ENCODE results near the gene FLT4. TPM values are rescaled to one million over a fixed set of nuclear protein-coding genes. Genes with fewer than 3 reads are reported as not detected.

Gene FLT4
- total RNA-seq, 2 experiments from 2014 or later, result not detected

GRCh38 chr5:180591311-180591887 is 58.0 kb downstream of the FLT4 start, which contains the start of gene SCGB3A1:
Gene SCGB3A1, minus strand, starts transcription at chr5:180591499. Its CDS starts 37 bp downstream, at chr5:180591462.
- no peak for TF ChIP-seq EZH2phosphoT487 (IDR thresholded peaks at IDR 0.05; ENCODE audit: borderline replicate concordance, low read depth, low read length)
- no peak for TF ChIP-seq CTCF (conservative IDR thresholded peaks at IDR 0.05; ENCODE audit: low read length)
- no peaks in the 10 kb centered on the region for H3K79me2 ChIP-seq (ENCODE audit: insufficient read depth, low read depth, low read length)
- no peak for DNase-seq (ENCODE audit: low spot score)
- H3K4me2 ChIP-seq (ENCODE audit: low read length), result no peak within 1 kb of the TSS
- H4K20me1 ChIP-seq (ENCODE audit: insufficient read depth, low read length), result no peaks in the 10 kb centered on the region
- H3K36me3 ChIP-seq (ENCODE audit: insufficient read depth, low read length), result no peaks in the 10 kb centered on the region
- H3K9me3 ChIP-seq (ENCODE audit: low read length), result no peaks in the 10 kb centered on the region
- H2AFZ ChIP-seq (ENCODE audit: low read length), result no peak within 1 kb of the TSS
- no peaks in the 10 kb centered on the region for H3K9me2 ChIP-seq (ENCODE audit: insufficient read depth, low read length)
- no peaks in the 10 kb centered on the region for H3K4me1 ChIP-seq (ENCODE audit: insufficient read depth, low read length, poor library complexity, severe bottlenecking)
- intact Hi-C loops (cut with micrococcal nuclease; ENCODE audit: unreplicated experiment), result no loop called here
- H3K4me3 ChIP-seq (ENCODE audit: low read depth, low read length, poor library complexity, severe bottlenecking), result no peak within 1 kb of the TSS
- CTCF ChIA-PET (ENCODE audit: unreplicated experiment), result no interaction called here
- no TSS peak for BruUV-seq (replicated peaks)
- H3K27ac ChIP-seq (ENCODE audit: low read depth, low read length, poor library complexity, severe bottlenecking), result no peak within 1 kb of the TSS
- POLR2A ChIA-PET, result no interaction called here

- Histone ChIP-seq H3K9me3 (ENCODE audit: low read length) (no peaks in the 10 kb centered on the region), H3K36me3 (ENCODE audit: insufficient read depth, low read length) (no peaks in the 10 kb centered on the region), H3K79me2 (ENCODE audit: insufficient read depth, low read depth, low read length) (no peaks in the 10 kb centered on the region), H3K4me2 (ENCODE audit: low read length) (no peak overlapping the region), H3K27ac (ENCODE audit: low read depth, low read length, poor library complexity, severe bottlenecking) (no peak overlapping the region), H3K9me2 (ENCODE audit: insufficient read depth, low read length) (no peaks in the 10 kb centered on the region), H3K4me3 (ENCODE audit: low read depth, low read length, poor library complexity, severe bottlenecking) (no peak overlapping the region), H2AFZ (ENCODE audit: low read length) (no peak overlapping the region), H3K4me1 (ENCODE audit: insufficient read depth, low read length, poor library complexity, severe bottlenecking) (no peaks in the 10 kb centered on the region), H4K20me1 (ENCODE audit: insufficient read depth, low read length) (no peaks in the 10 kb centered on the region)
- BruUV-seq (replicated peaks), result no TSS peak
- TF ChIP-seq CTCF (conservative IDR thresholded peaks at IDR 0.05; ENCODE audit: low read length) (no peak), EZH2phosphoT487 (IDR thresholded peaks at IDR 0.05; ENCODE audit: borderline replicate concordance, low read depth, low read length) (no peak)
- CTCF ChIA-PET (ENCODE audit: unreplicated experiment), result no interaction called here
- POLR2A ChIA-PET, result no interaction called here
- intact Hi-C loops (cut with micrococcal nuclease; ENCODE audit: unreplicated experiment), result no loop called here
- no peak for DNase-seq (ENCODE audit: low spot score)
Observed at GRCh38 chr5:180590543-180591310, 58.7 kb downstream of the FLT4 start.
